IPS-18a (cell line): ENCODE results near the gene H3-3A.

Source experiments
- H3K27ac ChIP-seq: one replicate; pipeline ENCODE4 v1.5.1; 2013; ENCODE audit warnings: low read length
- H3K27me3 ChIP-seq: one replicate; pipeline ENCODE4 v1.6.1; 2013; ENCODE audit warnings: mild to moderate bottlenecking, low read length; ENCODE audit not compliant: control insufficient read depth, insufficient read depth
- H3K36me3 ChIP-seq: one replicate; pipeline ENCODE4 v1.6.1; 2013; ENCODE audit warnings: low read depth, low read length; ENCODE audit not compliant: control insufficient read depth
- H3K4me1 ChIP-seq: one replicate; pipeline ENCODE4 v1.6.1; 2013; ENCODE audit warnings: low read depth, low read length; ENCODE audit not compliant: control insufficient read depth
- H3K4me3 ChIP-seq: one replicate; pipeline ENCODE4 v1.5.1; 2013; ENCODE audit warnings: low read length
- H3K9ac ChIP-seq: one replicate; pipeline ENCODE4 v1.6.1; 2013; ENCODE audit warnings: mild to moderate bottlenecking, low read length, moderate library complexity
- H3K9me3 ChIP-seq: one replicate; pipeline ENCODE4 v1.6.1; 2013; ENCODE audit warnings: low read depth, low read length; ENCODE audit not compliant: control insufficient read depth

The H3-3A gene

DNA sequence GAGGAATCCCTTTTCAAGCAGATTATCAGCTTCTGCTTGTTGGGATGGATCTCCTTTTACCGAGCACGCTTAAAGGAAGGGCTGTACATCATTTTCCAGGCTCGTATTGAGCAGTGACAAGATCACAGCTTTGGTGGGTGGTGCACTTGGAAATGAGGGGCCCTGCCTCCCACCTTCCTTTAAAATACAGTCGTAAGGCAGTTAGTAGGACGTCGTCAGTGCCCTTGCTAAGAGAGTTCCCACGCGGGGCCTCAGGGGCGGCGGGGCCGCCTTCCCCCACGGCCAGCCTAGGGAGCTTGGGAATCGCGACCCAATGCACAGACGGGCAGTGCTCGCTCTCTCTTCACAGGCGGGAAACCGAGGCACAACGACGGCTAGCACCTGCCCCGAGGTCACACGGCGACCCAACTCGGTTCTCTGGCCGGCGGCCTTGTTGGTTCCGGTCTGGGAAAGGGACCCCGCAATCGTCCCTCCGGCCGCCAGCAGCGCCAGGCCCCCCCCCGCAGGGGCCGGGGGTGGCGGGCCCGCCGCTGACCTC is 58.6 kb downstream of the H3-3A start:
- no peak overlapping the region for H3K27ac ChIP-seq
- no peak overlapping the region for H3K9ac ChIP-seq
- peak overlapping the region; percentile 15 for H3K4me3 ChIP-seq
- H3K36me3 ChIP-seq = no peaks in the 10 kb centered on the region
- H3K9me3 ChIP-seq = no peaks in the 10 kb centered on the region
- H3K27me3 ChIP-seq = peaks cover 12% of the 10 kb centered on the region
- H3K4me1 ChIP-seq = peaks cover 17% of the 10 kb centered on the region
